Activated CD4-positive, alpha-beta memory T cell treated with anti-CD3 and anti-CD28 coated beads for 36 hours (primary cell): ENCODE results near the gene UQCC2. TPM values are rescaled to one million over a fixed set of nuclear protein-coding genes. Genes with fewer than 3 reads are reported as not detected.

Source experiments
- CTCF ChIA-PET: fragments of 350-600 bp; sonication (Branson Sonifier 250); formaldehyde crosslinking; loops from one replicate; lab custom pipeline; 2021; ENCODE audit warnings: antibody characterized with exemption, inconsistent platforms; lab: Charles Lee
- POLR2A ChIA-PET: fragments of 350-600 bp; sonication (Branson Sonifier 250); formaldehyde crosslinking; loops from one replicate; lab custom pipeline; 2021; ENCODE audit warnings: antibody characterized with exemption; lab: Charles Lee
- DNase-seq: peaks from one replicate; pipeline ENCODE4 v3.0.0-alpha.2; 2020
- H3K27ac Mint-ChIP-seq: one replicate; pipeline ENCODE4 v1.8.0; 2021; ENCODE audit warnings: mixed read lengths
- H3K27me3 Mint-ChIP-seq: one replicate; pipeline ENCODE4 v1.8.0; 2021; ENCODE audit warnings: mixed read lengths
- H3K36me3 Mint-ChIP-seq: one replicate; pipeline ENCODE4 v1.8.0; 2021; ENCODE audit warnings: mixed read lengths
- H3K4me1 Mint-ChIP-seq: one replicate; pipeline ENCODE4 v1.8.0; 2021; ENCODE audit warnings: low read depth, mixed read lengths
- H3K4me3 Mint-ChIP-seq: one replicate; pipeline ENCODE4 v1.8.0; 2021; ENCODE audit warnings: mild to moderate bottlenecking, mixed read lengths
- H3K9me3 Mint-ChIP-seq: one replicate; pipeline ENCODE4 v1.8.0; 2021; ENCODE audit warnings: mixed read lengths
- intact Hi-C: fragments of 100-400 bp; cut with micrococcal nuclease; formaldehyde crosslinking; loops from one replicate; pipeline ENCODE4 v1.15.1; 2023
- total RNA-seq, 2 experiments: library from RNA; stranded (reverse); gene quantifications; one replicate each; pipeline ENCODE4 v1.2.3, GENCODE V29; 2021

The UQCC2 gene
- total RNA-seq, 2 experiments from 2014 or later = 157 to 160 TPM

- Mint-ChIP-seq H3K36me3 (peaks cover 55% of the 10 kb centered on the region), H3K4me1 (no peaks in the 10 kb centered on the region), H3K9me3 (no peaks in the 10 kb centered on the region), H3K27ac (no peak overlapping the region), H3K4me3 (no peak overlapping the region), H3K27me3 (no peaks in the 10 kb centered on the region)
- intact Hi-C loops = no loop called here
- CTCF ChIA-PET = no interaction called here
- DNase-seq = no peak
- POLR2A ChIA-PET = no interaction called here
These were observed 34.9 kb downstream of the UQCC2 start for GRCh38 chr6:33676416-33677142.

- no peaks in the 10 kb centered on the region for H3K4me1 Mint-ChIP-seq
- intact Hi-C loops = no loop called here
- ChIA-PET POLR2A (no interaction called here), CTCF (no interaction called here)
- H3K36me3 Mint-ChIP-seq = peaks cover 49% of the 10 kb centered on the region
- no peak overlapping the region for H3K4me3 Mint-ChIP-seq
- no peaks in the 10 kb centered on the region for H3K9me3 Mint-ChIP-seq
- no peak overlapping the region for H3K27ac Mint-ChIP-seq
- no peak for DNase-seq
- H3K27me3 Mint-ChIP-seq = no peaks in the 10 kb centered on the region
These were observed 35.5 kb downstream of the UQCC2 start for GRCh38 chr6:33675968-33676367.

- intact Hi-C loops = no loop called here
- Mint-ChIP-seq H3K4me3 (no peak overlapping the region), H3K36me3 (peaks cover 47% of the 10 kb centered on the region), H3K27me3 (no peaks in the 10 kb centered on the region), H3K27ac (no peak overlapping the region), H3K4me1 (peaks cover 6% of the 10 kb centered on the region), H3K9me3 (no peaks in the 10 kb centered on the region)
- POLR2A ChIA-PET = no interaction called here
- no peak for DNase-seq
- CTCF ChIA-PET = no interaction called here
These were observed 37.6 kb downstream of the UQCC2 start for GRCh38 chr6:33673851-33674250.

GRCh38 chr6:33672808-33673207, 38.7 kb downstream of the UQCC2 start:
- ChIA-PET CTCF (no interaction called here), POLR2A (no interaction called here)
- Mint-ChIP-seq H3K9me3 (no peaks in the 10 kb centered on the region), H3K4me1 (peaks cover 16% of the 10 kb centered on the region), H3K36me3 (peaks cover 48% of the 10 kb centered on the region), H3K27me3 (no peaks in the 10 kb centered on the region), H3K27ac (no peak overlapping the region), H3K4me3 (no peak overlapping the region)
- no peak for DNase-seq
- intact Hi-C loops = no loop called here

GRCh38 chr6:33671744-33672072, 39.8 kb downstream of the UQCC2 start:
- Mint-ChIP-seq H3K4me3 (no peak overlapping the region), H3K9me3 (no peaks in the 10 kb centered on the region), H3K4me1 (peaks cover 16% of the 10 kb centered on the region), H3K27me3 (no peaks in the 10 kb centered on the region), H3K36me3 (peaks cover 41% of the 10 kb centered on the region), H3K27ac (no peak overlapping the region)
- DNase-seq = no peak
- ChIA-PET POLR2A (no interaction called here), CTCF (interaction anchor here (1.6 kb wide), 1 partner anchor 29 kb away, joined by 7 read pairs; no protein-coding TSS in a partner anchor)
- intact Hi-C loops = no loop called here

- no peaks in the 10 kb centered on the region for H3K9me3 Mint-ChIP-seq
- DNase-seq = no peak
These were observed 40.3 kb downstream of the UQCC2 start for GRCh38 chr6:33670971-33671743.

GRCh38 chr6:33670086-33670660, 41.3 kb downstream of the UQCC2 start:
- DNase-seq = no peak
- ChIA-PET CTCF (interaction anchor here (1.3 to 2.5 kb wide), 2 partner anchors 30 to 84 kb away, joined by 3 to 9 read pairs; no protein-coding TSS in a partner anchor), POLR2A (interaction anchor here (1.0 kb wide), 1 partner anchor 20 kb away, joined by 3 read pairs; no protein-coding TSS in a partner anchor)
- no peak overlapping the region for H3K27ac Mint-ChIP-seq
- peaks cover 16% of the 10 kb centered on the region for H3K4me1 Mint-ChIP-seq
- peaks cover 38% of the 10 kb centered on the region for H3K36me3 Mint-ChIP-seq
- no peaks in the 10 kb centered on the region for H3K9me3 Mint-ChIP-seq
- H3K27me3 Mint-ChIP-seq = no peaks in the 10 kb centered on the region
- H3K4me3 Mint-ChIP-seq = no peak overlapping the region
- intact Hi-C loops = no loop called here

More at GRCh38 chr6:33670971-33671743, 40.3 kb downstream of the UQCC2 start:
- CTCF ChIA-PET = interaction anchor here (1.3 to 2.5 kb wide), 3 partner anchors 29 to 85 kb away, joined by 3 to 9 read pairs (median 7); no protein-coding TSS in a partner anchor
- POLR2A ChIA-PET = interaction anchor here (1.0 kb wide), 1 partner anchor 21 kb away, joined by 3 read pairs; no protein-coding TSS in a partner anchor
- peaks cover 41% of the 10 kb centered on the region for H3K36me3 Mint-ChIP-seq
- intact Hi-C loops = no loop called here
- H3K4me1 Mint-ChIP-seq = peaks cover 16% of the 10 kb centered on the region
- H3K27ac Mint-ChIP-seq = no peak overlapping the region
- H3K4me3 Mint-ChIP-seq = no peak overlapping the region
- no peaks in the 10 kb centered on the region for H3K27me3 Mint-ChIP-seq

GRCh38 chr6:33668914-33669313, 42.6 kb downstream of the UQCC2 start:
- Mint-ChIP-seq H3K27me3 (no peaks in the 10 kb centered on the region), H3K4me3 (no peak overlapping the region), H3K27ac (peak overlapping the region; percentile 65), H3K9me3 (no peaks in the 10 kb centered on the region), H3K36me3 (peaks cover 34% of the 10 kb centered on the region), H3K4me1 (peaks cover 16% of the 10 kb centered on the region)
- intact Hi-C loops = no loop called here
- POLR2A ChIA-PET = interaction anchor here (1.2 kb wide), 1 partner anchor 14 kb away, joined by 3 read pairs; no protein-coding TSS in a partner anchor
- CTCF ChIA-PET = interaction anchor here (2.5 kb wide), 1 partner anchor 31 kb away, joined by 9 read pairs; no protein-coding TSS in a partner anchor
- peak; percentile 79 for DNase-seq

GRCh38 chr6:33668328-33668727, 43.2 kb downstream of the UQCC2 start:
- Mint-ChIP-seq H3K27ac (peak overlapping the region; percentile 65), H3K27me3 (no peaks in the 10 kb centered on the region), H3K9me3 (no peaks in the 10 kb centered on the region), H3K4me1 (peaks cover 16% of the 10 kb centered on the region), H3K4me3 (no peak overlapping the region), H3K36me3 (peaks cover 31% of the 10 kb centered on the region)
- POLR2A ChIA-PET = no interaction called here
- DNase-seq = no peak
- intact Hi-C loops = no loop called here
- CTCF ChIA-PET = interaction anchor here (2.5 kb wide), 1 partner anchor 32 kb away, joined by 9 read pairs; no protein-coding TSS in a partner anchor

GRCh38 chr6:33667776-33668175, 43.7 kb downstream of the UQCC2 start:
- DNase-seq = no peak
- peaks cover 16% of the 10 kb centered on the region for H3K4me1 Mint-ChIP-seq
- intact Hi-C loops = no loop called here
- CTCF ChIA-PET = interaction anchor here (2.0 kb wide), 1 partner anchor 43 kb away, joined by 6 read pairs; the partner anchor contains the start of gene UQCC2
- H3K27ac Mint-ChIP-seq = no peak overlapping the region
- H3K4me3 Mint-ChIP-seq = no peak overlapping the region
- H3K9me3 Mint-ChIP-seq = no peaks in the 10 kb centered on the region
- peaks cover 32% of the 10 kb centered on the region for H3K36me3 Mint-ChIP-seq
- no peaks in the 10 kb centered on the region for H3K27me3 Mint-ChIP-seq
- POLR2A ChIA-PET = no interaction called here

- Mint-ChIP-seq H3K4me3 (no peak overlapping the region), H3K36me3 (peaks cover 33% of the 10 kb centered on the region), H3K27me3 (no peaks in the 10 kb centered on the region), H3K27ac (no peak overlapping the region), H3K9me3 (no peaks in the 10 kb centered on the region), H3K4me1 (peaks cover 16% of the 10 kb centered on the region)
- POLR2A ChIA-PET = no interaction called here
- intact Hi-C loops = no loop called here
- no peak for DNase-seq
- CTCF ChIA-PET = interaction anchor here (1.6 to 2.0 kb wide), 2 partner anchors 33 to 44 kb away, joined by 6 read pairs; partner anchors contain the start of gene UQCC2
These were observed 44.4 kb downstream of the UQCC2 start for GRCh38 chr6:33667072-33667471.
